Neural progenitor cell (in vitro differentiated cells): ENCODE measurements around the gene NEU2.

Experiments used
- CTCF ChIP-seq: fragments of 200-600 bp; sonication (generic); IDR thresholded peaks from 2 replicates; pipeline ENCODE4 v1.5.1; 2017; ENCODE audit warnings: antibody characterized with exemption, mild to moderate bottlenecking
- EZH2 ChIP-seq: fragments of 200-600 bp; sonication (generic); IDR thresholded peaks from 2 replicates; pipeline ENCODE4 v1.6.1; 2017; ENCODE audit warnings: antibody characterized with exemption, mild to moderate bottlenecking, moderate library complexity

DNA sequence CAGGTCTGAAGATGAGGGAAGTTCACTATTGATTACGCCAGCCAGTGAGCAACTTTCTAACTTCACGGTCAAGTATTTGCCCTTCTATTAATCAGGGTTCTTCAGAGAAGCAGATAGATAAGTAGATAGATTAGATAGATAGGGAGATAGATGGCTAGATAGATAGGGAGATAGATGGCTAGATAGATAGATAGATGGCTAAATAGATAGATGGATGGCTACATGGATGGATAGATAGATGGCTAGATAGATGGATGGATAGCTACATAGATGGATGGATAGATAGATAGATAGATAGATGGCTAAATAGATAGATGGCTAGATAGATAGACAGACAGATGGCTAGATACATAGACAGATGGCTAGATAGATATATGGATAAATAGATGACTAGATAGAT lies 22.9 kb downstream of the NEU2 start:
- TF ChIP-seq CTCF (no peak), EZH2 (no peak)
